NT2/D1 (cell line): ENCODE measurements around the gene TPP2.

Experiments
- SUZ12 ChIP-seq: IDR thresholded peaks from 2 replicates; pipeline ENCODE4 v1.6.1; 2011; ENCODE audit not compliant: insufficient read length, insufficient read depth; ENCODE audit errors: extremely low read depth
- YY1 ChIP-seq: IDR thresholded peaks from 2 replicates; pipeline ENCODE4 v1.6.1; 2011; ENCODE audit not compliant: insufficient read length, insufficient read depth
- ZNF274 ChIP-seq: IDR thresholded peaks from 2 replicates; pipeline ENCODE4 v1.6.1; 2011; ENCODE audit warnings: mild to moderate bottlenecking, low read depth, low read length

GRCh38 chr13:102682727-102683126, 85.9 kb downstream of the TPP2 start:
- no peak for TF ChIP-seq YY1
- TF ChIP-seq SUZ12 = no peak
- no peak for TF ChIP-seq ZNF274
